Left kidney (tissue), 8 donors: ENCODE measurements around the gene TAAR6. TPM values are rescaled to one million over a fixed set of nuclear protein-coding genes. Genes with fewer than 3 reads are reported as not detected.
"Not testable (repeated sequence)": the region's sequence is repeated elsewhere in the genome, so short reads cannot be mapped to it uniquely, and the experiment has no call there.

Experiments
- DNase-seq: peaks from one replicate; pipeline ENCODE4 v3.0.0-alpha.2; 2013
- long read RNA-seq, 8 donors: transcript quantifications; one replicate each; lab custom pipeline, GENCODE V29; 2026
- polyA plus RNA-seq: library from polyadenylated mRNA; unstranded; fragments of 120-200 nt; gene quantifications from one replicate; pipeline ENCODE4 v1.2.1, GENCODE V29; 2013; ENCODE audit not compliant: insufficient read length

Gene TAAR6, protein sequence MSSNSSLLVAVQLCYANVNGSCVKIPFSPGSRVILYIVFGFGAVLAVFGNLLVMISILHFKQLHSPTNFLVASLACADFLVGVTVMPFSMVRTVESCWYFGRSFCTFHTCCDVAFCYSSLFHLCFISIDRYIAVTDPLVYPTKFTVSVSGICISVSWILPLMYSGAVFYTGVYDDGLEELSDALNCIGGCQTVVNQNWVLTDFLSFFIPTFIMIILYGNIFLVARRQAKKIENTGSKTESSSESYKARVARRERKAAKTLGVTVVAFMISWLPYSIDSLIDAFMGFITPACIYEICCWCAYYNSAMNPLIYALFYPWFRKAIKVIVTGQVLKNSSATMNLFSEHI
- 0.18 TPM for polyA plus RNA-seq
- long read RNA-seq, donor 1, result 0 reads
- long read RNA-seq, donor 2, result 0 reads
- long read RNA-seq, donor 3, result 0 reads
- long read RNA-seq, donor 4, result 0 reads
- long read RNA-seq, donor 5, result 0 reads
- long read RNA-seq, donor 6, result 0 reads
- long read RNA-seq, donor 7, result 0 reads
- long read RNA-seq, donor 8, result 0 reads

- DNase-seq, result no peak
Observed at GRCh38 chr6:132570221-132570777, at the start of gene TAAR6. Gene TAAR6 (plus strand): TSS chr6:132570322. CDS start chr6:132570322, 0 bp downstream.

- no peak for DNase-seq
Observed at GRCh38 chr6:132520953-132521352, 49.2 kb upstream of the TAAR6 start.

DNA sequence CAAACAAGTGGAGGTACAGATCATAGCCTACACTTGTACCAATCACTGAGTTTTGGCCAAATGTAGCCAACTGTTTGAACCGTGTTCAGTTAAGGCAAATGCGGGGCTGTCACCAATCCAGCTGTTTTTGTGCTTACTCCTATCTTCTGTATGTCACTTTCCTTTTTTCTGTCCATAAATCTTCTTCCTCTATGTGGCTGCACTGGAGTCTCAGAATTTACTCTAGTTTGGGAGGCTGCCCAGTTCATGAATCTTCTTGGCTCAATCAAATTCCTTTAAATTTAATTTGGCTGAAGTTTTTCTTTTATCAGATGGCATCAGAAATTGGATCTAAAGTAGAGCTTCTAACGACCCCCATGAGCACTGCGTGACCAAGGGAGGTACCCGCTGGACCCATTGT, 45.5 kb upstream of the TAAR6 start:
- DNase-seq, result no peak

DNA sequence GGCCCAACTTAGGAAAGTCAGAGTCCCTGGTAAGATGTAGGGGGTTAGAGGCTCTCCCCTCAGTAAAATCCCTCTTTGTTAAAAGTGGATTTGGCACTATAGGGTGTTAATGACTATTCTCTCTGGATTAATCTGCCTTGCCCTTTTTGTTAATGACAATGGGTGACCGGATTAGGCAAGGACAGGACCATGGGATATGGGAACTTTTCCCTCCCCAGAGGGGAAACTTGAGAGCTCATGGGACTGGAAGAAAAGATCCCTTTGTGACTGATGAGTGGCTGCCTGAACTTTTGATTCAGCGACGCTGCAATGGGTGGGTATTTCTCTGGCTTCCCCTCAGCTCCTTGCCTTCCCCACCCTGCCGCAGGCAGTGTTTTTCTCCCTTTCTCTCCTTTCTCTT, 44.3 kb upstream of the TAAR6 start:
- DNase-seq, result no peak

DNA sequence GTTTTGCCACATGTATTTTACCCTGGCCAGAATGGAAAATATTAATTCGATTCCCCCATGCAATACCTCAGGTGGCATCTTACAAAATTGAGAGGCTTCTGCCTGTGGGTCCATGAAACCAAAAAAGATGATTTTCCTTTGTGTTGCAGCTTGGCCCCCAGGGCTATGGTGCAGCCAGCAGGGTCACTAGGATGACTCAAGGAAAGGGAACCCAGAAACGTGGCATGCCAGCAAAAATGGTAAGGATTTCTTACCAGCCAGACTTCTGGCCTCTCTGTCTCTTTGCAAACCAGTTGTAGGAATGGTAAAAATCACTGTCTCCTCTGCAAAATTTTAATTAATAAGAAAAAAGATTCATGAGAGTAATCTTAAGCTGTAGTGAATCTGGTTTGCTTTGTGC, 43.7 kb upstream of the TAAR6 start:
- DNase-seq, result no peak

DNA sequence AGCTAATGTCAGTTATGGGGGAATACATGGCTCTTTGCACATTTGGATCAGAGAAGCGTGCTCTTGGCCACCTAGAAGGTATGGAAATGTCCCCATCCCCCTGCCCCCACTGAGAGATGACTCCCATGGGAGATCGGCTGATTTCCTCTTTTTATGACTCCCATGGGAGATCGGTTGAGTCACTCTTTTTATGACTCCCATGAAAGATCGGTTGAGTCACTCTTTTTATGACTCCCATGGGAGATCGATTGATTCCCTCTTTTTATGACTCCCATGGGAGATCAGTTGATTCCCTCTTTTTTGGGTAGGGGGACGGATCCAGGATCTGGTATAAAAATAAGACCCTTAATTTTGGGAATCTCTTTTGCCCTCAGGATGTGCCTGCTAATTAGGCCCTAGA, 42.3 kb upstream of the TAAR6 start:
- no peak for DNase-seq

- DNase-seq, result peak; percentile 74
Observed at GRCh38 chr6:132530293-132530974, 39.7 kb upstream of the TAAR6 start.

DNA sequence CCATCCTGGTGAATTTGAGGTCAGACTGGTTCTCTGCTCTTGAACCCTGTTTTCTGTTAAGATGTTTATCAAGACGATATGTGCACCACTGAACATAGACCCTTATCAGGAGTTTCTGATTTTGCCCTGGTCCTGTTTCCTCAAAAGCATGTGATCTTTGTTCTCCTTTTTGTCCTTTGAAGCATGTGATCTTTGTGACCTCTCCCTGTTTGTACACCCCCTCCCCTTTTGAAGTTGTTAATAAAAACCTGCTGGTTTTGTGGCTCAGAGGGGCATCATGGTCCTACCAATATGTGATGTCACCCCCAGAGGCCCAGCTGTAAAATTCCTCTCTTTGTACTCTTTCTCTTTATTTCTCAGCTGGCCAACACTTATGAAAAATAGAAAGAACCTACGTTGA, 35.6 kb upstream of the TAAR6 start:
- not testable (repeated sequence) for DNase-seq

DNA sequence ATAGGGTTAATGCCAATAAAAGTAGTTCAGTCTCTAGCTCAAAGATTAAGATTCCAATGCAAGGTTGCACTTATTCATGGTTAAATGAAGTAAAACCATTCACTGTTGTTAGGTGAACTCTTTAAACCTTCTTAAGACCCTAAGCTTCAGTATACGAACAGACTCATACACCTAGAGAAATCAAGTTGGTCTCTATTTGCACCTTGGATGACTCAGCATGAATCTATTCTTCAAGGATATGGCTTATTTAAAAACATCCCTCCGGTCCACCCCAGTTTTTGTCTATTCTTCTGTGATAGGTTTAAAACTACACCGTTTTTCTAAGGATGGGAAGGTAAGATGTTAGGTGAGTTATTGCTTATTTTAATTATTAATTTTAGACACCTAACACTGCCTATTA, 33.0 kb upstream of the TAAR6 start:
- no peak for DNase-seq

DNA sequence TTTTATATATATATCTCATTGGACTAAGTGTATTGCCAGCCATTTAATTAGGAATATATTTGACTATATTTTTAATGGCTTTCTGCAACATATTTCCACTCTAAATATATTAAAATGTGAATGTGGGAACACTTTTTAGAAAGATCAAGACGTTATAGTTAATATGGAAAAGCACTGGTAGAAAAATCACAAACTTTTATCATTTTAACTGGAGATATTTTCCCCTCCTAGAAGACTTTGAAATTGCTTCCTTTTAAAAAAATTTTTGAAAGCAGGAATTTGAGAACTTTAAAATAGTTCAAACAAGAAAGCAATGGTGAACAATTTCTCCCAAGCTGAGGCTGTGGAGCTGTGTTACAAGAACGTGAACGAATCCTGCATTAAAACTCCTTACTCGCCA, 32.1 kb upstream of the TAAR6 start, which contains the start of gene TAAR9:
Gene TAAR9, plus strand, starts transcription at position 301 of the 400 bp plus-strand sequence. Its CDS starts 13 bp downstream, at position 314.
- no peak for DNase-seq

- DNase-seq, result no peak
Observed at GRCh38 chr6:132544826-132545225, 25.3 kb upstream of the TAAR6 start.

DNA sequence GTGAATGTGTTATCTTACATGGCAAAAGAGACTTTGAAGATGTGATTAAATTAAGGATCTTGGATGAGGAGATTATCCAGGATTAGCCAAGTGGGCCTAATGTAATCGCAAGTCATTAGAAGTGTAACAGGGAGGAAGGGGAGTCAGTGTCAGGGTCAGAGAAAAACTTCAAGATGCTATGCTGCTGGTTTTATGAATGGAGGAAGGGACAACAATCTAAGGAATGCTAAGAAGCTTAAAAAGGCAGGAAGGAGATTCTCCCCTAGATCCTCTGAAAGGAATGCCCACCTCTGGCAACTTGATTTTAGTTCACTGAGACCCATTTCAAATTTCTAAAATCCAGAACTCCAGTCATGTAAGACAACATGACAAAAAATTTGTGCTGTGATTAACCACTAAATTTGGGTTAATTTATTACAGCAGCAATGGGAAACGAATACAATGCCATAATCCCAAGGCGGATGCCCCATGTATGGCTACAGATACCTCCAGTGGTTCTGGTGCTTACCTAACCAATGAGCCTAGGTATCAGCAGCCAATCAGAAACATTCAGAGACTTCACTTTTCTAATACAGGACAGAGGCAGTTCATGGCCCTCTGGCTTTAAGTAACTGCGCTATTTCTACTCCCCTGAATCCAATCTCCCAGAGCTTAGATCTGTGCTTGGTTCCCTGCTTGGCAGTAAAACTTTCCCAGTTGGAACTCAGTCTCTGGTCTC, 21.2 kb upstream of the TAAR6 start:
- DNase-seq, result no peak

GRCh38 chr6:132551214-132551613, 18.9 kb upstream of the TAAR6 start:
- DNase-seq, result no peak

GRCh38 chr6:132552372-132552771, 17.8 kb upstream of the TAAR6 start, which contains the start of gene TAAR8:
Gene TAAR8 (plus strand): TSS chr6:132552672. CDS start chr6:132552693, 21 bp downstream.
- no peak for DNase-seq

DNA sequence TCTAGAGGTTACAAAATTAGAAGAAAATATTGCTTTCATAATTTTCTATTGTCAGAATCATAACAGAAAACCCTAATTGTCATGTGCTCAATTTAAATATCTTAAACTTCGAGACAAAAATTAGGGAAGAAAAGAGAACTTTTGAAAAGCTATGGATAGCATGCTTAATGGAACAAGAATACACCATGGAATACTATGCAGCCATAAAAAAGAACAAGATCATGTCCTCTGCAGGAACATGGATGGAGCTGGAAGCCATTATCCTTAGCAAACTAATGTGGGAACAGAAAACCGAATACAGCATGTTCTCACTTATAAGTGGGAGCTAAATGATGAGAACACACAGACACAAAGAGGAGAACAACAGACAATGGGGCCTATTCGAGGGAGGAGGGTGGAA, 10.0 kb upstream of the TAAR6 start:
- DNase-seq, result not testable (repeated sequence)

DNA sequence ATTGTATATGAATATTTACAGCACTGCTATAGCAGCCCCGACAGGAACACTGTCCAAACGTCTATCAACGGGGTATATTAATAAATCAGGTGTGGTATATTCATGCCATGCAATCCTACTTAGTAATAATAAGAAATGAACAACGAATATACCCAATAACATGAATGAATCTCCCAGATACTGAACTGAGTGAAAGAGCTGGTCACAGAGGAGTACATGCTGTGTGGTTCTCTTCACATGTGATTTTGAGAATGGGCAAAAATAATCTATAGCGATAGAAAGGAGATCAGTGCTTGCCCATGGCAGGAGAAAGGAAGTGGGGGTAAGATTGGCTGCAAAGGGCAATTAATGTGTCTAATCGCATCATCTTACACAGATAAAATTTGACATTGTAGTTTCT, 3.7 kb upstream of the TAAR6 start:
- no peak for DNase-seq

GRCh38 chr6:132567566-132567965, 2.6 kb upstream of the TAAR6 start:
- DNase-seq, result no peak

GRCh38 chr6:132568611-132569010, 1.5 kb upstream of the TAAR6 start:
- DNase-seq, result no peak

- no peak for DNase-seq
Observed at GRCh38 chr6:132569170-132569569, 952 bp upstream of the TAAR6 start.

GRCh38 chr6:132571774-132572173, 1.7 kb downstream of the TAAR6 start:
- no peak for DNase-seq

GRCh38 chr6:132584698-132585097, 14.6 kb downstream of the TAAR6 start:
- no peak for DNase-seq

- DNase-seq, result no peak
Observed at GRCh38 chr6:132587424-132587823, 17.3 kb downstream of the TAAR6 start.
